GM18507 (cell line): ENCODE measurements around the gene NPIPB12.
"Not testable (repeated sequence)": the region's sequence is repeated elsewhere in the genome, so short reads cannot be mapped to it uniquely, and the experiment has no call there.

Experiments used
- DNase-seq: peaks from one replicate; pipeline ENCODE4 v3.0.0; 2011; ENCODE audit warnings: low read depth; ENCODE audit not compliant: insufficient read length; ENCODE audit errors: extremely low spot score
- FAIRE-seq: peaks from 2 replicates; lab custom pipeline; 2011; peaks lifted over from hg19 to GRCh38; lab: Jason Lieb, UNC

NPIPB12 gene

DNA sequence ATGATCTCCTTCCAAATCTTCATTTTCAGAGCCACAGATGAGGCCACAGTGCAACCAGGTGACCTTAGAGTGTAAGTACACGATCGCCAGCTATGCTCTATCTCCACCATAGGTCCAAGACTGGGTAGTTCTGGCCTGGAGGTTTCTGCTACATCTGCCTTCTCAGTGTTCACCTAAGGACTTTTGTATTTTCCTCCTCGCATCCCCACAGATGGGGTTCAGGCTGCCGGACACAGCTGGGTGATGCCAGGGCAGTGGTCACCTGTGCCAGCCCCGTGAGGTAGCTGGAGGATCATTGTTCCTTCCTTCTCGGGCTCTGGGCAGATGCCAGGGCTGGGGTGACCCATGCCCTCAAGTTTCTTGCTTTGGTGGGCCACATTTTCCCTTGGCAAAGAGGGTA, at the start of gene NPIPB12:
TSS of gene NPIPB12 (minus strand) at position 101 of the 400 bp plus-strand sequence.
- DNase-seq, FAIRE-seq: not testable (repeated sequence)

DNA sequence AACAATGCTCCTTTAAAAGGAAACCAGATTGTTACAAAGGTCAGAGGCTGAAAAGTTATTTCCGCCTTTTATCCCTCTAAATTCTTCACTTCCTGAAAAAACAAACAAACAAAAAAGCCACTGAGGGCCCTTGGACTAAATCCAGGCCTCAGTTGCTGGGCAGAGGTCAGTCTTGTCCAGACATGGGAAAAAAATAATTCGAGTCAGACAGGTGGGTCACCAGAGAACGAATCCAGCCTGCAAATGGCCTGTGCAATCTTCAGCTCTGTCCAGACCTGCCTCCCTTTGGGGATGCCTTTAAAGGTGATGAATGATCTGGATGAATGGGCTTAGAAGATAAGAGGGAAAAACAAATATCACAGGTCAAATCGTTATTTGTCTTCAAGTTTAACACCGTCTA, 15.3 kb upstream of the NPIPB12 start:
- not testable (repeated sequence) for FAIRE-seq, DNase-seq

DNA sequence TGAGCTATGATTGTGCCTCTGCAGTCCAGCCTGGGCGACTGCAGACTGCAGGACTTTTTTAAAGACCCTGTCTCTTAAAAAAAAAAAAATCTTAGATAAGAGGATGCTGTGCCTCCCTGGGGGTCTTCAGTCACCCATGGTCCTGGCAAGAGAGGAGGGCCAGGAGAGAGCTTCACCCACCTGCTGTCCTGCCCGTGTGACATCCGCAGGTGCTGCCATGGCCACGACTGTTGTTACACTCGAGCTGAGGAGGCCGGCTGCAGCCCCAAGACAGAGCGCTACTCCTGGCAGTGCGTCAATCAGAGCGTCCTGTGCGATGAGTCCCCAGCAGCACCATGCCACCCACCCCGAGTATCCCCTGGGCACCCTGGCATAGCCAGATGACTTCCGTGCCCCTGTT, 23.9 kb downstream of the NPIPB12 start:
- not testable (repeated sequence) for DNase-seq, FAIRE-seq

DNA sequence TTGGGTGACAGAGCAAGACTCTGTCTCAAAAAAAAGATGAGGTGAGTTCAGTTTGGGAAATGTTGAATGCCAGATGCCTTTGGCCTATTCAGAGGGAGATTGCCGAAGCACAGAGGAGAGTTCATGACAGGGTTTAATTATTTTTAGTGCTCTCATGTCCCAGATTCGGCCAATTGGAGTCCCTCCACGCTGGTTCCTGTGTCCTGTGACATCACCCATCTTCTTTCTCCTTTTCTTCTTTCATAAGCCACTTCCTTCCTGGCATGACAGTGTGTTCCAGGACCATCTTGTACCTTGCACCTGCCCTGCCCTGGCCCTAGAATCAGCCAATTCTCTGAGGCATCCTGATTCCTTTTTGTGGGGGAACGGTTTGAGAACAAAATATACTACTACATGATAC, 34.1 kb downstream of the NPIPB12 start:
- DNase-seq, FAIRE-seq: not testable (repeated sequence)

DNA sequence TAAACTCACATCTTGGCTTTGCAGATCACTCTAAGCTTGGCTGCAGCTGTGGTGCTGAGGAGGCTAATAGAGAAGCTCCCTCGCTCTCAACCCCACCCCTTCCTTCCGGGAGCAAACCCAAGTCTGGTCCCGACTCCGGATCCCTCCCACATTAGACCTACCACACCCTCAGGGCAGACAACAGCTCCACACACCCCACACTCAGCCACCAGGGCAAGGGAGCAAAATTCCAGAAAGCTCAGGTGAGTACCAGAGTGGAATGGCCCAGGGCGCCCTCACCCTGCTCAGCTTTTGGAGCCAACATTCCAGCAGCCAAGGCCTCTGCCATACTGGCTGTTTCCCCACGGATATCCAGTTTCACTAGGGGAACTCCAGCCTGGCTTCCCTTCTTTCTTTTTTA, 36.5 kb downstream of the NPIPB12 start:
- FAIRE-seq = peak; percentile 21
- DNase-seq = not testable (repeated sequence)

DNA sequence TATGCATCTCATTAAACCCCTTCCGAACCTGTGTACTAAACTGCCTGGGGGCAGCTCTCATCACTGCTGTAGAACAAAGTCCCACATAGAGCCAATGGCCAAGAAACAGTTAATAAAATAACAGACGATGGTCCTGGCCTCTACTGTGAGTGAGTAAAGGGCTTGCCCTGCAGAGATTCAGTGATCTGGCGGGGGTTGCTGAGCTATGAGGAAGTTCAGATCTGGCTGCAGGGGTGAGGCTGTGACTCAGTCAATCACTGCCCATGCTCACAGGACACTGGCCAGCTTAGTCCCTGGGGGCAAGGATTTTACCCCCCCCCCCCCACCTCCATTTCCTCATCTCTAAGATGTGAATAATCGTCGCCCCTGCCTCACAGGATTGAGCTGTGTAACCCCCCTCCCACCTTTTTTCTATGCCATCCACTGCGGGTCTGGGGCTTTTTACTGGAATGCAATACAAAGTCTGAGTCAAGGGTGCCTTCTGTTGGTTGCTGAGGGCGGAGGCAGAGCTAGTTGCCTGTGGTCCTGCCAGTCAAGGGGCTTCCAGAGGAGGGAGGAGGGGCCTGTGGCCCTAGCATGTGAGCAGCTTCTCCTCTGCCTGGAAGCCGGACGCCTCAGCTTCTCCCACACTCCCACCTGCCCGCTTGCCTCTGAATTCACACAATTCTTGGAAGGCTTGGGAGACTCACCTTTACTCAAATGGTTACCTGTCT, 38.4 kb downstream of the NPIPB12 start:
- not testable (repeated sequence) for FAIRE-seq, DNase-seq

DNA sequence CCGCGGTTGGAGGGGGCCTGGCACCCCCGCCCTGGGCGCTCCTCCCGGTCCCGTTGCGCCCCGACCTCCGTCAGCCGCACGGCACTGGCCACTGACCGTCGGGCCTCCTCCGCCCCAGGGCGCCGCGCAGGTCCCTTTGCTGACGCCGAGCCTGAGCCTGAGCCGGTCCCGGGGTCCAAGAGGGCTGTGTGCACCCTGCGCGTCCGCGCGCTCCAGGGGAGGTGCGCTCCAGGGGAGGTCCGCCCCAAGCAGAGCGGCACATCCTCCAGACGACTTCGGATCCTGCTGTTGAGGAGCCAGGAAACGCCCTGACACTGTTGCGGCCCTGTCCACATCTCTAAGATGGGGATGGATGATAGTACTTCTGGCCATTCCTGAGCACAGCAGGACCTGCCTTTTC, 39.3 kb downstream of the NPIPB12 start:
- not testable (repeated sequence) for FAIRE-seq, DNase-seq

DNA sequence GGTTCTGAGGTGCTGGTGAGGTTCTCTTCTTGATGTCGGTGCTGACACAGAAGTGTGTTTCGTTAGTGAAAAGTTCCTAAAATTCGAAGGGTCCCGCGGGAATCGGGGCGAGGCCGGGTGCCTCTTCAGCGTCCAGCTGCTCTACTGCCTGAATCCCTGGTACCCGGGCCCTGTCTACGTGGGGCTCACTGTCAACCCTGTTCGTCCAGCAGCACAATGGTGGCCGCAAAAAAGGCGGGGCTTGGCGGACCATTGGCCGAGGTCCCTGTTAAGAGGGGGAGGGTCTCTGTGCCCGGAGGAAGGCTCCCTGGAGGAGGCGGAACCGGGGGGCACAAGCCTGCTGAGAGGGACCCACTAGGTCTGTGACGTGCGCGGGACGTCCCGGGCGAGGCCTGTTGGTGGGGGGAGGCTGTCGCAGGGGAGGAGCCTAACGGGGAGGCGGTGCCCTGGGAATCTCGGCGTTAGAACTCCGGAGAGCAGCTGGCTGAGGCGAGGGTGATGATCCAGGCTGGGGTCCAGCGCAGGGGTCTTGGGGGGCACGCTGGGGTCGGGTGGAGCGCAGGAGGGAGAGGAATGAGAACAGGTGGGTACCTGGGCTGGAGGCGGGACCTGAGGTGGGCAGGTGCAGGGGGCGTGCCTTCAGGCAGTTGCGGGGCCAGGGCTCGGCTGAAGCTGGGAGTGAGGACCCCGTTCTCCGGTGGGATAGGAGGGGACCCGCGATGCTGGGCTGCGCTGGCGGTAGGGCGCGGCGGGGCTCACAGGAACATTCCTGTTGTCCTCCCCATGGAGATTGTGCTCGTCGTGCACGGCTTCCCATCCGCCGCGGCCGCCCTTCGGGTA, 40.0 kb downstream of the NPIPB12 start:
- FAIRE-seq, DNase-seq: not testable (repeated sequence)

DNA sequence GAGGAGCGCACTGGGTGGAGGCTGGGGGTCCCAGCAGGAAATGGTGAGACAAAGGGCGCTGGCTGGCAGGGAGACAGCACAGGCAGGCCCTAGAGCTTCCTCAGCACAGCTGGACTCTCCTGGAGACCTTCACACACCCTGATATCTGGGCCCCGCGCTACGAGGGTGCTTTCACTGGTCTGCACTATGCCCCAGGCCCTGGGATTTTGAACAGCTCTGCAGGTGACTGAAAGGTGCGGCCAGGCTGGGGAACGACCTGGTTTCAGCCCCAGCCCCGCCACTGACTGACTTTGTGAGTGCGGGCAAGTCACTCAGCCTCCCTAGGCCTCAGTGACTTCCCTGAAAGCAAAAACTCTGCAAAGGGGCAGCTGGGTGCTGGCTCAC, 45.6 kb downstream of the NPIPB12 start:
- FAIRE-seq, DNase-seq: not testable (repeated sequence)

DNA sequence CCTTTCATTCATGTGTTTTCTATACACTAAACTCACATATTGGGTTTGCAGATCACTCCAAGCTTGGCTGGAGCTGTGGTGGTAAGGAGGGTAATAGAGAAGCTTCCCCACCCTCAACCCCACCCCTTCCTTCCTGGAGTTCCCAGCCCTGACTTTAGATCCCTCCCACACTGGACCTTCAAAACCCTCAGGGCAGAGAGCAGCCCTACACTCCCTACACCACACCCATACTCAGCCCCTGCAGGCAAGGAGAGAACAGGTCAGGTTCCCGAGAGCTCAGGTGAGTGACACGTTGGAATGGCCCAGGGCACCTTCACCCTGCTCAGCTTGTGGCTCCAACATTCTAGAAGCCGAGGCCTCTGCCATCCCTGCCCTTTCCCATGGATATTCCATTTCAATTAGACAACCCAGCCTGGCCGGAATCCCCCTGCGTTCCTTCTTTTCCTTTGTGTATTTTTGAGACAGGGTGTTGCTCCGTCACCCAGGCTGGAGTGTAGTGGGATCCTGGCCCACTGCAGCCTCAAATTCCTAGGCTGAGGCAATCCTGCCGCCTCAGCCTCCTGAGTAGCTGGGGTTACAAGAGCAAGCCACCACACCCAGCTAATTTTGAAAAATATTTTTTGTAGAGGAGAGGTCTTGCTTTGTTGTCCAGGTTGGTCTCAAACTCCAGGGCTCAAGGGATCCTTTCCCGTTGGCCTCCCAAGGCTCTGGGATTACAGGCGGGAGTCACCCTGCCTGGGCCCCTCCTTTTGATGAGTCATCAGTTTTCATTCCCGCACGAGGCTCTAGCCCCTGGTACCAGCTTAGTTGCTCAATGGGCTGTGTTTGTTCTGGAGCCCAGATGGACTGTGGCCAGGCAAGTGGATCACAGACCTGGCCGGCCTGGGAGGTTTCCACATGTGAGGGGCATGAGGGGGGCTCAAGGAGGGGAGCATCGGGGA, 46.2 kb downstream of the NPIPB12 start, which contains the start of gene SULT1A4:
TSS of gene SULT1A4 (plus strand) at position 208 of the 941 bp plus-strand sequence. CDS start 1,473 bp downstream, outside the sequence.
- DNase-seq, FAIRE-seq: not testable (repeated sequence)

DNA sequence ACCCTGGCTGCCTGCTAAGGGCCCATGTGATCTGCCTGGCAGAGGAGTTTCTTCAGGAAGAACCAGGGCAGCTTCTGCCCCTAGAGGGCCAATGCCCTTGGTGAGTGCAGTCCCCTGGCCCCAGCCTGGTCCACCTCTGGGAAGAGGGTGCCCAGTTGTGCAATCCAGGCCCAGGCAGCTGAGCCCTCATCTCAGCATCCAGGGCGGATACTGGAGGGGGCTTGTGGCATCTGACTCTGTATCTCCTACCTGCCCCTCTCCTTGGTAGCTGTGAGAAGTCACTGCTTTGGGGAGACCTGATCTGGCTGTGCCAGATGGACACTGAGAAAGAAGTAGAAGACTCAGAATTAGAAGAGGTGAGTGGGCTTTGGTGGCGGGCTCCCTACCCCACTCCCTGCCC, 48.5 kb downstream of the NPIPB12 start:
- not testable (repeated sequence) for FAIRE-seq, DNase-seq

DNA sequence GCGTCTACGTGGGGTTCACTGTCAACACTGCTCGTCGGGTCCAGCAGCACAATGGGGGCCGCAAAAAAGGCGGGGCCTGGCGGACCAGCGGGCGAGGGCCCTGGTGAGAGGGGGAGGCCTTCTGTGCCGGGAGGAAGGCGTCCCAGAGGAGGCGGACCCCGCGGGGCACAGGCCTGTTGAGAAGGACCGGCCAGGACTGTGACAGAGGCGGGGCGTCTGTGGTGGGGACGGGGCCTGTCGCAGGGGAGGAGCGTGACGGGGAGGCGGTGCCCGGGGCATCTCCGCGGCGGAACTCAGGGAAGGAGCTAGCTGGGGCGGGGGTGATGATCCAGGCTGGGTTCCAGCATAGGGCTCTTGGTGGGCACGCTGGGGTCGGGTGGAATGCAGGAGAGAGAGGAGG, 51.4 kb downstream of the NPIPB12 start:
- DNase-seq = not testable (repeated sequence)
- peak; percentile 88 for FAIRE-seq

DNA sequence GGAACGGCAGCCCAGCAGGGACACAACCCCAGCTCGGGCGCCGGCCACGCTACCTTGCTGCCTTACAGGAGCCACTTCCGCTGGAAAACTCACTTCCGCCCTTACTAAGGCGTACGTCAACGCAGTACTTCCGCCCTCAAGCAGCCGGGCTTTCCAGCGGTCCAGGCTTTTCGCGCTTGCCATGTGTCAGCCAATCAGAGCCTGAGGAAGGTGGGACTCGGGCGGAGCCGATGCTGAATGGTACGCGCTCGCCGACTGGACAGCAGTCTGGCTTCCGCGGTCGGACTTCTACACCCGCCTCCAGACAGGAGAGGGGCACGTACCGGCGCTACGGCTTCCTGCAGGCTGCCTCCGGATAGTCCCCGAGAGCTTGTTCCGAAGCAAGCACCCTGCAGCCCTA, 51.9 kb downstream of the NPIPB12 start, which contains the start of the genes BOLA2 and SLX1B:
TSS of gene BOLA2 (minus strand) at position 83 of the 400 bp plus-strand sequence. CDS start 98 bp downstream, outside the sequence.
TSS of gene SLX1B (plus strand) at position 265 of the 400 bp plus-strand sequence.
- not testable (repeated sequence) for DNase-seq
- peak; percentile 100 for FAIRE-seq

DNA sequence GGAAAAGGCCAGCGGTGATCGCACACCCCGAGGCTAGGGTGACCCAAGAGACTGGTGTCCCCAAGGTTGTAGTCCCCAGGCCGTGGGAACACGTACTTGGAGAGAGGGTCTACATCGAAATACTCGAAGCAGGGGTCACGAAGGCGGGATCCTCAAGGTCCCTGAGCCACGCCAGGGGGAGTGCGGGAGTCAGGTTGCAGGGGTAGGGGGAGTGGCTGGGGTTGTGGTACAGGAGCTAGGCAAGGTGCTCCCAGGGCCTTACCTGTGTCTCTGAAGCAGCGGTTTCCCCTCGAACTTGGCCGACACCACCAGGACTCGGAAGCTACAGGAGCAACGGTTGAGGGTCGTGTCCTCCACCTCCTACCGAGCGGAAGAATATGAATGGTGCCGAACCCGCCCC, 52.5 kb downstream of the NPIPB12 start:
- FAIRE-seq = not testable (repeated sequence)

More for the DNA sequence above, 52.5 kb downstream of the NPIPB12 start:
- not testable (repeated sequence) for DNase-seq
